HG03039 (cell line): ENCODE results near the gene VAX1.
"Not testable (repeated sequence)": the region's sequence is repeated elsewhere in the genome, so short reads cannot be mapped to it uniquely, and the experiment has no call there.

ENCODE experiments used
- ATAC-seq: cut with Tn5 transposase; IDR thresholded peaks from one replicate; pipeline ENCODE4 v1.9.1; 2021; ENCODE audit warnings: mild to moderate bottlenecking, moderate library complexity; ENCODE audit not compliant: unreplicated experiment

The VAX1 gene

GRCh38 chr10:117136391-117136975 is 1.6 kb downstream of the VAX1 start:
- ATAC-seq = no peak

GRCh38 chr10:117135480-117136140 is 2.5 kb downstream of the VAX1 start:
- ATAC-seq = no peak

- no peak for ATAC-seq
Measured at GRCh38 chr10:117135026-117135372, 3.1 kb downstream of the VAX1 start.

GRCh38 chr10:117134306-117135025 is 3.6 kb downstream of the VAX1 start:
- ATAC-seq = no peak

- ATAC-seq = no peak
Measured at GRCh38 chr10:117134056-117134305, 4.1 kb downstream of the VAX1 start.

GRCh38 chr10:117133273-117134055 is 4.6 kb downstream of the VAX1 start:
- ATAC-seq = no peak

GRCh38 chr10:117132751-117133231 is 5.3 kb downstream of the VAX1 start:
- ATAC-seq = no peak

- ATAC-seq = no peak
Measured at GRCh38 chr10:117131376-117132327, 6.4 kb downstream of the VAX1 start.

- ATAC-seq = no peak
Measured at GRCh38 chr10:117130862-117131375, 7.2 kb downstream of the VAX1 start.

- ATAC-seq = no peak
Measured at GRCh38 chr10:117130346-117130745, 7.7 kb downstream of the VAX1 start.

GRCh38 chr10:117126645-117127044 is 11.4 kb downstream of the VAX1 start:
- not testable (repeated sequence) for ATAC-seq

- ATAC-seq = no peak
Measured at GRCh38 chr10:117126034-117126433, 12.0 kb downstream of the VAX1 start.

GRCh38 chr10:117112220-117112619 is 25.9 kb downstream of the VAX1 start:
- no peak for ATAC-seq

- no peak for ATAC-seq
Measured at GRCh38 chr10:117107238-117107637, 30.8 kb downstream of the VAX1 start.

- ATAC-seq = no peak
Measured at GRCh38 chr10:117096599-117097201, 41.4 kb downstream of the VAX1 start.

- no peak for ATAC-seq
Measured at GRCh38 chr10:117094856-117095255, 43.2 kb downstream of the VAX1 start.

GRCh38 chr10:117092386-117092785 is 45.7 kb downstream of the VAX1 start:
- no peak for ATAC-seq

GRCh38 chr10:117090834-117091233 is 47.2 kb downstream of the VAX1 start:
- no peak for ATAC-seq

- no peak for ATAC-seq
Measured at GRCh38 chr10:117087521-117087920, 50.5 kb downstream of the VAX1 start.

- no peak for ATAC-seq
Measured at GRCh38 chr10:117086546-117086945, 51.5 kb downstream of the VAX1 start.
